ENCODE results near the gene ZNF30. TPM values are rescaled to one million over a fixed set of nuclear protein-coding genes. Genes with fewer than 3 reads are reported as not detected.
A peak's percentile ranks its signal among the peaks of the same experiment; 100 is the strongest.
"Not testable (repeated sequence)": the region's sequence is repeated elsewhere in the genome, so short reads cannot be mapped to it uniquely, and the experiment has no call there.

Gene ZNF30
- 1 to 10 TPM; 4.4 to 5.6 TPM for total RNA-seq

GRCh38 chr19:34926685-34927375 lies at the start of gene ZNF30:
ZNF30 (plus strand) TSS chr19:34926903; CDS start chr19:34929948, 3,045 bp downstream.
- H3K27ac Mint-ChIP-seq: peak within 1 kb of the TSS; percentile 72
- peak; percentile 87 for DNase-seq
- H3K27me3 Mint-ChIP-seq: no peaks in the 10 kb centered on the region
- peaks cover 21% of the 10 kb centered on the region for H3K36me3 Mint-ChIP-seq
- peak within 1 kb of the TSS; percentile 89 for H3K4me3 Mint-ChIP-seq
- peaks cover 20% of the 10 kb centered on the region for H3K4me1 Mint-ChIP-seq
- H3K9me3 Mint-ChIP-seq: no peaks in the 10 kb centered on the region

- Mint-ChIP-seq H3K4me1 (no peaks in the 10 kb centered on the region), H3K27ac (no peak overlapping the region), H3K27me3 (peaks cover 3% of the 10 kb centered on the region), H3K4me3 (no peak overlapping the region), H3K9me3 (peaks cover 5% of the 10 kb centered on the region), H3K36me3 (peaks cover 1% of the 10 kb centered on the region)
- DNase-seq: no peak
These were observed 47.1 kb upstream of the ZNF30 start for GRCh38 chr19:34879563-34879962.

DNA sequence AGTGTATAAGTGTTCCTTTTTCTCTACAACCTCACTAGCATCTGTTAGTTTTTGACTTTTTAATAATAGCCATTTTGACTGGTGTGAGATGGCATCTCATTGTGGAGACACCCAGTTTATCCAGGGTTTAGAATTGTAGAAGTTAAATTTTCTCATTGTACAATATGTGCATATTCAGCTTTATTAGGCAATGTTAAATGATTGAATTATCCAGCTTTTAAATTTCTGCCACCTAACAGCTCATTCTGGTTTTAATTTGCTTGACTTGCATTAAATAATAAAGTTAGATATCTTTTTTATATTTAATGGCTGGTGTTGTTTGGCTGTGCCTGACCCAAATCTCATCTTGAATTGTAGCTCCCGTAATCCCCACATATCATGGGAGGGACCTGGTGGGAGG lies 46.7 kb upstream of the ZNF30 start:
- Mint-ChIP-seq H3K4me1 (no peaks in the 10 kb centered on the region), H3K4me3 (no peak overlapping the region), H3K27ac (no peak overlapping the region), H3K36me3 (peaks cover 6% of the 10 kb centered on the region), H3K27me3 (peaks cover 3% of the 10 kb centered on the region), H3K9me3 (peaks cover 10% of the 10 kb centered on the region)
- no peak for DNase-seq

GRCh38 chr19:34881982-34882381 lies 44.7 kb upstream of the ZNF30 start:
- peaks cover 16% of the 10 kb centered on the region for H3K9me3 Mint-ChIP-seq
- peaks cover 8% of the 10 kb centered on the region for H3K36me3 Mint-ChIP-seq
- H3K27me3 Mint-ChIP-seq: peaks cover 3% of the 10 kb centered on the region
- H3K4me3 Mint-ChIP-seq: no peak overlapping the region
- H3K4me1 Mint-ChIP-seq: no peaks in the 10 kb centered on the region
- DNase-seq: no peak
- no peak overlapping the region for H3K27ac Mint-ChIP-seq

DNA sequence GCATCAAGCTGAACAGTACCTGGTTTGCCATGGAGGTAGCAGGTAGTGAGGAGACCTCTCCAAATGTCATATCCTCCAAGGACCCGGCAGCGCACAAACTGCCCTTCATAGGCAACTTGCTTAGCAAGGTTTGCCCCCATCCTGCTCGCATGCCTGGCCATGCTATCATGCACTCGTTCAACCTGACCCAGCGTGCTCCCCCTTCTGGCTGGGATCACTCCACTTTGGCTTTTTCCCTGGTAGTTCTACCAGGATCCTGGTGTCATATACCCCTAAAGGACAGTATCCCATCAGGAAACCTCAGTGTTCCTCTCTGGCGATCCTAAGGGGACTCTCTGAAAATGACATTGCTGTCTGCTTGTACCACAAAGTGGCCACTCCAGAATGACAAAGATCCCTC lies 38.6 kb upstream of the ZNF30 start:
- Mint-ChIP-seq H3K27me3 (no peaks in the 10 kb centered on the region), H3K9me3 (peaks cover 16% of the 10 kb centered on the region), H3K27ac (no peak overlapping the region), H3K36me3 (peaks cover 8% of the 10 kb centered on the region), H3K4me1 (no peaks in the 10 kb centered on the region), H3K4me3 (no peak overlapping the region)
- DNase-seq: no peak

- no peak for DNase-seq
- Mint-ChIP-seq H3K27ac (no peak overlapping the region), H3K4me3 (no peak overlapping the region), H3K36me3 (no peaks in the 10 kb centered on the region), H3K4me1 (peaks cover 6% of the 10 kb centered on the region), H3K27me3 (peaks cover 19% of the 10 kb centered on the region), H3K9me3 (peaks cover 8% of the 10 kb centered on the region)
These were observed 26.5 kb upstream of the ZNF30 start for GRCh38 chr19:34900245-34900644.

DNA sequence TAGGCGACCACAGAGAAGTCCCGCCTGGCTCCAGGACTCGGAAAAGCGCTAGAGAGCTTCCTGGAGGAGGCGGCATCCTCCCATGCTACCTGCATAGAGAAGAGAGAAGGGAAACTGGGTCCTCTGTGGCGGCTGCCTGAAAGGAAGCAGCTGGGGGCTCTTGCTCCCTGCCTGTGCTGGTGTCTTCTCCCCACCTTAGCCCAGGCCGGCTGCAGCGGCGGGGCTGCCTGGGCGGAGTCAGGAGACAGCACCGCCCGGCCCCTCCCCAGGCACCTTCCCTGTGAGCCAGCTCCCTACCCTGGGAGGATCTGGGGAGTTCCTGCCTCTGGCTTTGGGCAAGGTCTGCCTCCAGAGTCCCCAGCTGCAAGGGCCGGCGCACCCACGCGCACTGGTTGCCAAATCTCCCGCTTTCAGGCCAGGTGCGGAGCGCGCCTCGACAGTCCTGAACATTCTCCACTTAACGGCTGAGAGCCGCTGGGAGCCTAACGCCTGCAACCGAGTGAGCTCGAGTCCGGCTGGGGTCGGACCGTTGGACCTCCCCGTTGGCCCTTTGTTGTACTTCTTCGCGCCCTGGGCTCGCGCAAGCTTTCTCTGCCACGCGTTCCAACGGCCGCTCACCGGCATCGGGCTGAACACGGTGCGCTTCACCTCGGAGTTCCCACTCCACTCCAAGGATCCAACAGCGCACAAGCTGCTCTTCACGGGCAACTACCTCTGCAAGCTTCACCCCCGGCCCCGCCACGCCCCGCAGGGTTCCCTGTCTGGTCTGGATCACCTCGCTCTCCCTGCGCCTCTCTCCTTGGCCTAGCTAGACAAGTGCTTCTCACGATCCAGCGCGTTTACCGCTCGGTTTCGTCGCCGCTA lies 21.8 kb upstream of the ZNF30 start:
- H3K9me3 Mint-ChIP-seq: no peaks in the 10 kb centered on the region
- peaks cover 44% of the 10 kb centered on the region for H3K27me3 Mint-ChIP-seq
- no peak overlapping the region for H3K27ac Mint-ChIP-seq
- DNase-seq: peak; percentile 2
- peaks cover 3% of the 10 kb centered on the region for H3K36me3 Mint-ChIP-seq
- H3K4me1 Mint-ChIP-seq: peaks cover 12% of the 10 kb centered on the region
- H3K4me3 Mint-ChIP-seq: peak overlapping the region; percentile 56

DNA sequence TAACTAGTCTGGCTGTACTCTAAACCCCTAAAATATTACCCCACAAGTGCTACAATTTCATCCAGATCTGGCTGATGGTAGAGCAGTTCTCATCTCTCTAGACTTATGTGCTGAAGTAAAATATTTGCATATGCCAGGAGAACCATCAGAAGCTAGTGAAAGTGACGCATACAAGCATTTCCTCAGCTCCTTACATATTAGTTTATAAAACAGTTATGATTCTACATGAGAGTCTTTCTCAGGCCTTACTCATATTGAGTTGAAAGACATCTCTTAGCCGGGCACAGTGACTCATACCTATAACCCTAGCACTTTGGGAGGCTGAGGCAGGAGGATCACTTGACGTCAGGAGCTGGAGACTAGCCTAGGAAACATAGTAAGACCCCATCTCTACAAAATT lies 15.9 kb upstream of the ZNF30 start:
- Mint-ChIP-seq H3K36me3 (no peaks in the 10 kb centered on the region), H3K4me3 (no peak overlapping the region), H3K9me3 (no peaks in the 10 kb centered on the region), H3K27me3 (peaks cover 20% of the 10 kb centered on the region), H3K27ac (no peak overlapping the region), H3K4me1 (peaks cover under 1% of the 10 kb centered on the region)
- no peak for DNase-seq

GRCh38 chr19:34917144-34917543 lies 9.6 kb upstream of the ZNF30 start:
- not testable (repeated sequence) for H3K36me3 Mint-ChIP-seq, H3K4me3 Mint-ChIP-seq, H3K4me1 Mint-ChIP-seq, H3K27ac Mint-ChIP-seq, DNase-seq, H3K27me3 Mint-ChIP-seq
- peaks cover 18% of the 10 kb centered on the region for H3K9me3 Mint-ChIP-seq

DNA sequence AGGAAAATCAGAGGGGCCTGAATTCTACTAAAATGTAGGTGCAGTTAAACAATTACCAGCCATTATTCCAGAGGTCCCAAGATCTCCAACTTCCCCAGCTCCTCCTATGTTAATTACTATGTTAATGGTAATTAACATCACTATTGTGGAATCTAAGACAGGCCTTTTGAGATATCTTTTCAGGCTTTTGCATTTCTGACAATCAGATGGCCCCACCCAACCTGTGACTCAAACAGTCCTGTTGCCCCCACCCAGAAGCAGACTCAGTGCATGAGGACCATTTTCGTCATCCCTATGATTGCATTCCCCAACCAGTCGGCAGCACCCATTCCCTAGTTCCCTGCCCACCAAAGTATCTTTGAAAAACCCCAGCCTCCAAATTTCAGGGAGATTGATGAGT lies 8.5 kb upstream of the ZNF30 start:
- H3K4me3 Mint-ChIP-seq: no peak overlapping the region
- H3K27ac Mint-ChIP-seq: no peak overlapping the region
- no peaks in the 10 kb centered on the region for H3K27me3 Mint-ChIP-seq
- H3K4me1 Mint-ChIP-seq: no peaks in the 10 kb centered on the region
- peaks cover 1% of the 10 kb centered on the region for H3K36me3 Mint-ChIP-seq
- DNase-seq: no peak
- H3K9me3 Mint-ChIP-seq: peaks cover 18% of the 10 kb centered on the region

DNA sequence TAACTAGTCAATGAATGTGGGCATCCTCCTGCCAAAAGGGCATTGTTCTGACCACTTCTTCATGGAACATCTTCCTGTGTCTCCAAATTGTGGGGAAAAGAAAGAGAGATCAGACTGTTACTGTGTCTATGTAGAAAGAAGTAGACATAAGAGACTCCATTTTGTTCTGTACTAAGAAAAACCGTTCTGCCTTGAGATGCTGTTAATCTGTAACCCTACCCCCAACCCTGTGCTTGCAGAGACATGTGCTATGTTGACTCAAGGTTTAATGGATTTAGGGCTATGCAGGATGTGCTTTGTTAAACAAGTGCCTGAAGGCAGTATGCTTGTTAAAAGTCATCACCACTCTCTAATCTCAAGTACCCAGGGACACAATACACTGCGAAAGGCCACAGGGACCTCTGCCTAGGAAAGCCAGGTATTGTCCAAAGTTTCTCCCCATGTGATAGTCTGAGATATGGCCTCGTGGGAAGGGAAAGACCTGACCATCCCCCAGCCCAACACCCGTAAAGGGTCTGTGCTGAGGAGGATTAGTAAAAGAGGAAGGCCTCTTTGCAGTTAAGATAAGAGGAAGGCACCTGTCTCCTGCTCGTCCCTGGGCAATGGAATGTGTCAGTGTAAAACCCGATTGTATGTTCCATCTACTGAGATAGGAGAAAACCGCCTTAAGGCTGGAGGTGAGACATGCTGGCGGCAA lies 6.5 kb upstream of the ZNF30 start:
- H3K27me3 Mint-ChIP-seq, H3K4me1 Mint-ChIP-seq, H3K4me3 Mint-ChIP-seq, H3K27ac Mint-ChIP-seq, DNase-seq, H3K36me3 Mint-ChIP-seq: not testable (repeated sequence)
- H3K9me3 Mint-ChIP-seq: peaks cover 18% of the 10 kb centered on the region

DNA sequence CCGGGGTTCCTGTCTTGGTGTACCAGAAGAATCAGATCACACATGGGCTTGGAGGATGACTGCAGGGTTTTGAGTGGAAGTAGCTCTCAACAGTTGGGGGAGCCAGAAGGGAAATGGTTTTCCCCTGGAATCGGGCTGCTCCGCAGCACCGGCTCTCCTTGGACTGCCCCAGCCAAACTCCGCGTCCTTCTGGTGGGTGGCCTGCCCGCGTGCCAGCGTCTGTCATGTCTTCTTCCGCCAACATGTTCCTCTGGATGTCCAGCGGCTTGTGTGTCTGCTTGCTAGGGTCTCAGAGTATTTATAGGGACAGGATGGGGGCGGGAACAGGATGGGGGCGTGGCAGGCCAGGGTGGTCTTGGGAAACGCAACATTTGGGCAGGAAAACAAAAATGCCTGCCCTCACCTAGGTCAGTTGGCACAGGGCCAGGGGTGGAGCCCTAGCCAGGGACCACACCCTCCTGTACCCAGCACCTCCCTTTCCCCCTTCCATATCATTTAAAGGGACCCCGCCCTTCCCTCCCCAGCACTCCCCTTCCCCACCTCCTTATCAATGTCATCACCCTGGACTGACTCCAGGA lies 1.3 kb upstream of the ZNF30 start:
- Mint-ChIP-seq H3K4me1 (peaks cover 20% of the 10 kb centered on the region), H3K27ac (no peak overlapping the region), H3K9me3 (no peaks in the 10 kb centered on the region), H3K36me3 (peaks cover 16% of the 10 kb centered on the region), H3K4me3 (no peak overlapping the region), H3K27me3 (no peaks in the 10 kb centered on the region)
- DNase-seq: no peak

DNA sequence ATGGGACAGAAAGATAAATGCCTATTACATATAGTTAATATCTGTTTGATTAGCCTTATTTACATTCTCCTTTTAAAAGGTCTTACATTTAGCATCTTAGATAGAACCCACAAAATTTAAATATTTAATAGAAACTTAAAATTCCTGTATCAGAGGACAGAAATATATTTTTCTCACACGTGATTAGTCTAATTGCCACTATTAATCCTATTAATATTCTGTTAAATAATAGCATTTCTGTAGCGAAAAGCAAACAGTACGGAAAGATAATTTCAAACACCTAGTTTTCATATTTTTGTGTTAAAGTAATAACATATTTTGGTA lies 380 bp upstream of the ZNF30 start:
- DNase-seq: no peak
- Mint-ChIP-seq H3K27me3 (no peaks in the 10 kb centered on the region), H3K4me3 (peak overlapping the region; percentile 50), H3K27ac (no peak overlapping the region), H3K9me3 (no peaks in the 10 kb centered on the region), H3K4me1 (peaks cover 20% of the 10 kb centered on the region), H3K36me3 (peaks cover 17% of the 10 kb centered on the region)

GRCh38 chr19:34932494-34932893 lies 5.8 kb downstream of the ZNF30 start:
- H3K36me3 Mint-ChIP-seq: peaks cover 57% of the 10 kb centered on the region
- peaks cover 13% of the 10 kb centered on the region for H3K4me1 Mint-ChIP-seq
- H3K9me3 Mint-ChIP-seq: peaks cover 6% of the 10 kb centered on the region
- H3K4me3 Mint-ChIP-seq: no peak overlapping the region
- H3K27ac Mint-ChIP-seq: no peak overlapping the region
- DNase-seq: no peak
- H3K27me3 Mint-ChIP-seq: no peaks in the 10 kb centered on the region

DNA sequence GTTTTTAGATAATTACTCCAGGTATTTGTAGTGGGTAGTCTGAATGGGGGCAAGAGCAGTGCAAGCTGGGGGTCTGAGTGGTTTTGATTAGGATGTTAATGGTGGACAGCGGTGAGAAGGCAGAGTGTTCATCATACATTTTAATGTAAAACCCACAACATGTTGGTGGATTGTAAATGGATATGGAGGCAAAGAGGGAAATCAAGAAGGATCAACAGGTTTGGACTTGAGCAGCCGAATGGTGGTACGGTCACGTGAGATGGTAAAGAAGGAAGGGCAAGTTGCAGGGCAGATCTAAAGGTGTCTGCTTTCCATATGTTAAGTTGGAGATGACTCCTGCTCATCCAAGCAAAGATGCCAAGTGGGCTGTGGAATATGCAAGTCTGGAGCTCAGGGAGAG lies 9.5 kb downstream of the ZNF30 start:
- Mint-ChIP-seq H3K27me3 (no peaks in the 10 kb centered on the region), H3K36me3 (peaks cover 69% of the 10 kb centered on the region), H3K4me1 (no peaks in the 10 kb centered on the region), H3K27ac (no peak overlapping the region), H3K4me3 (no peak overlapping the region), H3K9me3 (peaks cover 14% of the 10 kb centered on the region)
- no peak for DNase-seq
